Measurements from ENCODE around the gene MANF. TPM values are rescaled to one million over a fixed set of nuclear protein-coding genes. Genes with fewer than 3 reads are reported as not detected.

Gene MANF
- total RNA-seq, 1 experiment from 2014 or later, result 132 TPM

DNA sequence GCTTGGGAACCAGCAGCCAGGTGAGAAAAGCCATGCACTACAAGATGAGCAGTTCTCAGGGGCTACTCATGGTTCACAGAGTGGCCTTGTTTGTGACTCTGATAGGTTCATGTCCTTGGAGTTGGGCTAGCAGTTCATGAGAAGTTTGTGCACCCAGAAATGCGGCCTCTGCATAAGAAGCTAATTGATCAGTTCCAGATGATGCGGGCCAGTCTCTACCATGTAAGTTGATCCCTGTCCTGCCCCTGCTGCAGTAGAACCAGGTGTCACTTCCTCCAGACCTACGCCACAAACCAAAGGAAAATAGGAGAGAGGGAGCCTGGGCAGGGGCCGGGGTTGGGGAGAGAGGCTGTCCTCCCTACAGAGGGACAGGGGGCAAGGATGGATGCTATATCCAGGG lies 27.2 kb upstream of the MANF start:
- BruUV-seq (replicated peaks), result no TSS peak
- TF ChIP-seq YY1 (IDR thresholded peaks at IDR 0.05; ENCODE audit: extremely low read depth, insufficient replicate concordance, low read depth, low read length), result no peak
- TF ChIP-seq TCF7L2 (IDR thresholded peaks at IDR 0.05; ENCODE audit: borderline replicate concordance, extremely low read depth, insufficient read depth, insufficient read length), result no peak
- TF ChIP-seq EZH2 (IDR thresholded peaks at IDR 0.05), result no peak
- no peak for TF ChIP-seq EZH2phosphoT487 (IDR thresholded peaks at IDR 0.05; ENCODE audit: borderline replicate concordance)
- no peak for TF ChIP-seq POLR2A (IDR thresholded peaks at IDR 0.05; ENCODE audit: borderline replicate concordance, extremely low read depth, insufficient read depth, insufficient read length)
- no peak for TF ChIP-seq ELF1 (IDR thresholded peaks at IDR 0.05; ENCODE audit: borderline replicate concordance, low read depth)
- TF ChIP-seq ZBTB33 (IDR thresholded peaks at IDR 0.05; ENCODE audit: extremely low read depth, insufficient replicate concordance, low read length), result no peak
- no peak for TF ChIP-seq ZFX (IDR thresholded peaks at IDR 0.05)
- no peak for TF ChIP-seq SP1 (IDR thresholded peaks at IDR 0.05; ENCODE audit: low read depth)
- TF ChIP-seq REST (IDR thresholded peaks at IDR 0.05; ENCODE audit: low read depth), result no peak
- no peak for TF ChIP-seq CBX3 (IDR thresholded peaks at IDR 0.05; ENCODE audit: low read depth)
- TF ChIP-seq RAD21 (IDR thresholded peaks at IDR 0.05; ENCODE audit: low read depth), result no peak
- no peak for TF ChIP-seq CEBPB (IDR thresholded peaks at IDR 0.05; ENCODE audit: low read depth)
- TF ChIP-seq POLR2AphosphoS5 (IDR thresholded peaks at IDR 0.05; ENCODE audit: low read depth, low read length), result no peak
- RAD21 ChIA-PET (ENCODE audit: low non-redundant PET in 1 of 2, low total read pairs in 2 of 2, uncharacterized antibody in 2 of 2, unreplicated experiment in 2 of 2), result no interaction called here
- Histone ChIP-seq H3K9me2 (ENCODE audit: insufficient read depth) (no peaks in the 10 kb centered on the region), H3K4me3 (replicated peaks in 1 of 2; ENCODE audit: low read depth in 1 of 2, low read length in 2 of 2) (no peak overlapping the region), H3K9ac (ENCODE audit: low read length) (no peak overlapping the region), H3K27ac (ENCODE audit: low read depth, low read length) (no peak overlapping the region), H3K9me3 (ENCODE audit: control insufficient read depth in 1 of 2, insufficient read depth in 1 of 2, low read depth in 1 of 2, low read length in 2 of 2) (no peaks in the 10 kb centered on the region), H3K4me2 (ENCODE audit: low read length) (no peak overlapping the region), H4K20me1 (ENCODE audit: insufficient read depth) (no peaks in the 10 kb centered on the region), H3K27me3 (ENCODE audit: insufficient read depth, low read length) (no peaks in the 10 kb centered on the region), H3K36me3 (ENCODE audit: control insufficient read depth in 1 of 2, insufficient read depth in 2 of 2, low read length in 2 of 2) (no peaks in the 10 kb centered on the region), H3K79me2 (ENCODE audit: insufficient read depth, low read length) (no peaks in the 10 kb centered on the region), H2AFZ (ENCODE audit: low read depth, low read length, poor library complexity, severe bottlenecking) (no peak overlapping the region), H3K4me1 (ENCODE audit: control insufficient read depth in 1 of 2, insufficient read depth in 2 of 2, low read length in 2 of 2) (peaks cover 0 to 4% of the 10 kb centered on the region in 2 experiments; a peak in 1 of 4 replicates)
- no peak for ATAC-seq
- no peak for DNase-seq (ENCODE audit: low read depth, low spot score)
- CTCF ChIA-PET, result no interaction called here
- POLR2A ChIA-PET, result no interaction called here
- intact Hi-C loops (cut with micrococcal nuclease), result no loop called here
